Activated naive CD8-positive, alpha-beta T cell treated with anti-CD3 and anti-CD28 coated beads, Interleukin-2, amount 50 U/mL, for 16 hours (primary cell): ENCODE measurements around the gene RBCK1.

Source experiments
- DNase-seq: peaks from one replicate; pipeline ENCODE4 v3.0.0-alpha.2; 2020; ENCODE audit warnings: low read depth, low spot score

The RBCK1 gene

DNA sequence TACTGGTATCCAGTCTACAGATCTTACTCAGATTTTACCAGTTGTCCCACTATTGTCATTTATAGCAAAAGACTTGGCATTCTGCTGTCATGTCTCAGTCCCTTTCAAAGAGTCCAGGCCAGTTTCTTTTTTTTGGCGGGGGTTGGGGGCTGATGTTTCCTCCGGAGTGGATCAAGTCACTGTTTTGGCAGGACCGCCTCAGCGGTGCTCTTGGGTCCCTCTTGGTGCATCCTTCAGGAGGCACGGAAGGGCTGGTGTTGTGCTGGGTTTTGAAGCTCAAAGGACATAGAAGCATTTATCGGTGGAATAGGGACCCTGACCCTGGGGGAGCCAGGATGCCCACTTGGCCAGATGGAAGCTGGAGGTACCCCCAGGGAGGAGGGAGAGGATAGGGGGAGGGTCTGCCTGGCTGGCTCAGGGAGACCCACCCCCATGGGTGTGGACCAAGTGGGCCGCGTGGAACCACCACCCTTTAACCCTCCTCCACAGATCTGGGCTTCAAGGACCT is 10.8 kb downstream of the RBCK1 start:
- no peak for DNase-seq

DNA sequence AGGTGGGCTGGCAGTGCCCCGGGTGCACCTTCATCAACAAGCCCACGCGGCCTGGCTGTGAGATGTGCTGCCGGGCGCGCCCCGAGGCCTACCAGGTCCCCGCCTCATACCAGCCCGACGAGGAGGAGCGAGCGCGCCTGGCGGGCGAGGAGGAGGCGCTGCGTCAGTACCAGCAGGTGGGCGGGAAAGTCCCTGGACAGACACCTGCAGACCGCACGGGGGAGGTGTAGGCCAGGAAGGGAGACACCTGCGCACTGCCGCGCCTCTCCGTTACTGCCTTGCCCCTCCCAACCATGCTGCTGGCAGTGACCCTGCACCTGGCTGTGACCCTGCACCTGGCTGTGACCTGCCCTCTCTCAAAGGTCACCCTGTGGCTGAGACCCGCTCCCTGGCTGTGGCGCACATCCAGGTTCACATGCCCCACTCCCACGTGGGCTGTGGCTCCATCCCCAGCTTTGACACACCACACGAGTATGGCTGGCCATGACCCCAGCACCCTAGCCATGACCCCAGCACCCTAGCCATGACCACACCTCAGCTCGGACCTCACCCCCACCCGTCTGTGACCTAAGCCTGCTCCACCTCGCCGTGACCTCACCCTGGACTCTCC is 11.6 kb downstream of the RBCK1 start:
- DNase-seq, result no peak

DNA sequence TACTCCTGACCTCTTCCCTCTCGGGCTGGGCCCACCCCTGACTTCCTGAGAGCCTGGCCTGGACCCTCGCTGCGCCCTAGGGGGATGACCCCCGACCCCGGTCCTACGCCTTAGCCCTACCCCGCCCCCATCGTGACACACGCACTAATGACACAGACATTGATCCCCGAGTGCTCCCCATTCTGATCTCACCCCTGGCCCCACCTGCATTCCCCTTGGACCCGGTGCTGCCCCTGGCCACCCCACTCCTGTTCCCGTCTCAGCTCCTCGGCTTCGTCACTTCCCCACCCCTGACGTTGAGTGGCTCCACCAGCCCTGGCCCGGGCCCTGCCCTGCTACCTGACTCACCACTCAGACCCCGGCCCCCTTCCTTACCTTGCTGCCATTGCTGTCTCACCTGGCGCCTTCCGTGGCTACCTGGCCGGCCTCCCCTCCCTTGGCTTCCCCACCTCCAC is 12.1 kb downstream of the RBCK1 start:
- DNase-seq, result no peak

DNA sequence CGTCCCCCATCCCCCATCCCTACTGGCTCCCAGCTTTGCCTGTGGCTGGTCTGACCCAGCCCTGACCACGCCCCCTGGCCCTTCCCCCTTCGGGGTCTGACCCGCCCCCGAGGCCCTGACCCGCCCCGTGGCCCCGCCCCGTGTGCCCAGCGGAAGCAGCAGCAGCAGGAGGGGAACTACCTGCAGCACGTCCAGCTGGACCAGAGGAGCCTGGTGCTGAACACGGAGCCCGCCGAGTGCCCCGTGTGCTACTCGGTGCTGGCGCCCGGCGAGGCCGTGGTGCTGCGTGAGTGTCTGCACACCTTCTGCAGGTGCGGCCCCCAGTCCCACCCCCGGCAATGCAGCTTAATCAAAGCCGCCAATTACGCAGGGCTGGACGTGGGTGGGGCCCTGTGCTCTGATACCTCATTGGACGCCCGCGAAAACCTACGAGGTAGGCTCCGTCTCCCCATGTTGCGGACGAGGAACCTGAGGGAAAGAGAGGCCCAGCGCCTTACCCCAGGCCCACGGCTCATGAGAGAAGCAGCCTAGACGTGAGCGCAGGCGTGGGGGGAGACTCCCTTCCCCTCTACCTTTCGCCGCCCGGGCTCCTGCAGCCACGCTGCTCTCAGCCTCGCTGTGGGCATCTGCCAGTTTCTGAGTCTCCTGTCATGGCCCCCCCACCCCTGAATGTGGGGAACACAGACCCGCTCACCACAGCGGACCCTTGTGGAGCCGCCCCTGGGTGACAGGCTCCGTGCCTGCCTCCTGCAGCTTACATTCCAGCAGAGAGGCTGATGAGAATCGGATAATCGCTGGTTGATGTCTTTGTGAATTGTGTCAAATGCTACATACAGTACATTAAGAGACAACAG is 12.8 kb downstream of the RBCK1 start:
- no peak for DNase-seq

DNA sequence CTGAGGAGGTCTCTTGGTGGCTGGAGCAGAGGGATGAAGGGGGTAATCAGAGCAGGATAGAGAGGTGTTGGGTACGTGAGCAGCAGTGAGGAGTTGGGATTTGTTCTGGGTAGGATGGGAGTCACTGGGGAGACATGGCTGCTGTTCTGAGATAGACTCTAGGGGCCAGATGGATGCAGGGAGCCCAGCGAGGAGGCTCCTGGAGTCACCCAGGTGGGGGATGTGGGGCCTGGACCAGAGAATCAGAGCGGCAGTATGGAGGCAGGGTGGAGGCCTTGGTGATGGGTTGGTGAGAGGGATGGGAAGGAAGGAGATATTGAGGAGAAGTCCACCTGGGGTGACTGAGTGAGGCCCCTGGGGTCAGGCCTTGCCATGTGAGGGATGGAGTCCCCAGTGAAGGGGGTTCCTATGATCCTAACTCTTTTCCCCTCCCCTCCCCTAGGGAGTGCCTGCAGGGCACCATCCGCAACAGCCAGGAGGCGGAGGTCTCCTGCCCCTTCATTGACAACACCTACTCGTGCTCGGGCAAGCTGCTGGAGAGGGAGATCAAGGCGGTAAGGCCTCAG is 13.7 kb downstream of the RBCK1 start:
- DNase-seq, result no peak

DNA sequence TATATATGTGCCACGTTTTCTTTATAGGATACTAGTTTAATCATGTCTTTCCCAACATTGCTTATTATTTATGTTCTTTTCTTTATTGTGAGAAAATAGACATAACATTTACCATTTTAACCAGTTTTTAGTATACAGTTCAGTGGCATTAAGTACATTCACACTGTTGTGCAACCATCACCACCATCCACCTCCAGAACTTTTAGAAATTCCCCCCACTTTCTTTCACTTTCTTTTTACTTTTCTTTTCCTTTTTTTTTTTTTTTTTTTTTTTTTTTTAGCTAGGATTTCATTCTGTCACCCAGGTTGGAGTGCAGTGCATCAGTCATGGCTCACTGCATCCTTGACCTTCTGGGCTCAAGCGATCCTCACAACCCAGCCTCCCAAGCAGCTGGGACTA is 18.5 kb downstream of the RBCK1 start:
- DNase-seq, result no peak

DNA sequence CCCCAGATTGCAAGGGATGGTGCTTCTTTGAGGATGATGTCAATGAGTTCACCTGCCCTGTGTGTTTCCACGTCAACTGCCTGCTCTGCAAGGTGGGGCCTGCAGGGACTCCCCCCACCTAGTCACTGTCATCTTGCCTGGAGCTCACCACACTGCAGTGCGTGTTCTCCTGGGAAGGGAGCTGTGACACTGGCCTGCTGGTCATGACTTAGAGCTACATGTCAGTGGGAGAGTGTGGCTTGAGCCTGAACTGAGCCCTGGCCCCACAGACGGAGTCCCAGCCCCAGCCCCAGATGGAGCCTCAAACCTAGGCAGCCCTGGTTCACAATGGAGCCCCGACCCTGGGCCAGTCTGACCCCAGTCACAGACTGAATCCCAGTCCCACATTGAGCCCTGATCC is 19.3 kb downstream of the RBCK1 start:
- no peak for DNase-seq

DNA sequence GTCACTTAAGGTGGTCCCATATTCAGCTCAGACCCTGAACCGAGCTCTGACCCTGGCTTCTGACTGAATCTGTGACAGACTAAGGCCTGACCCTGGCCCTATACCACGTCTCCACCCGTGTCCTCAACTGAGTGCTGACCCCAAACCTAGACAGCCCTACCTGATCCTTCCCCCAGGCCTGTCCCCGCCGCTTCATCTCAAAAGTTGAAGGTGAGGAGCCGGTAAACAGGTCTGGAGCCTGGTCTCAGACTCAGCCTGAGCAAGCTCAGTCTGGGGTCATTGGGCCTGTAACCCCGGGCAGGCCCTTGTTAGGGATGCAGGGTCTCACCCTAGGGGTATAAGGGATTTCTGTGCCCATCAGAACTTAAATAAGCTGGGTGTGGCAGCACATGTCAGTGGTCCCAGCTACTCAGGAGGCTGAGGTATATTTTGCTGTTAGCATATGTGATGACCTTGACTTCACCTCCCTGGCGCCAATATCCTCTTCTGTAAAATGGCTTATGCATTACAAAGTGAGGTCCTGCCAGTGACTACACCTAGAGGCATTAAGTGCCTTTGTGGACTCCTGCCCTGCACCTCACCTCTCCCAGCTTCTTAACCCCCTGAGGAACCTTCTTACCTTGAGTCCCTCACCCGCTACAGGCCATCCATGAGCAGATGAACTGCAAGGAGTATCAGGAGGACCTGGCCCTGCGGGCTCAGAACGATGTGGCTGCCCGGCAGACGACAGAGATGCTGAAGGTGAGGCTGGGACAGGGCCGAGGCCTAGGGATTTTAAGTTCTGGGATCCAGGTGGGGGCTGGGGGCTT is 20.0 kb downstream of the RBCK1 start:
- no peak for DNase-seq

DNA sequence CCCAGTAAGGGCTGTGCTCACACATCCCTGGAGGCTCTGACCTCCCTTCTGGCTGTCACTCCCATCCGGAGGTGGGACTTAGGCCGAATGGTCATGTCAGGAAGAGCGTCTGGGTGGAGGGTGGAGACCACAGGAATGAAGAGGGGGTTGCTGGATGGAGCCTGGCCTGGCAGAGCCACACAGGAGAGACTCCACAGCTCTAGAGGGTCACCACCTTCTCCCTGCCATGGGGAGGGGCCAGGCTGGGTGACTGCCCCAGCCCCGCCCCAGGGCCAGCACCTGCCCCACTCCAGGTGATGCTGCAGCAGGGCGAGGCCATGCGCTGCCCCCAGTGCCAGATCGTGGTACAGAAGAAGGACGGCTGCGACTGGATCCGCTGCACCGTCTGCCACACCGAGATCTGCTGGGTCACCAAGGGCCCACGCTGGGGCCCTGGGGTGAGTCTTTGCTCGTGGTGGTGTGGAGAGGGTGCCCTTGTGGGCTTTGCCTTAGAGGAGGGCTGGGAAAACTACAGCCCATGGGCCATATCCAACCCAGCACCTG is 20.6 kb downstream of the RBCK1 start:
- DNase-seq, result no peak

DNA sequence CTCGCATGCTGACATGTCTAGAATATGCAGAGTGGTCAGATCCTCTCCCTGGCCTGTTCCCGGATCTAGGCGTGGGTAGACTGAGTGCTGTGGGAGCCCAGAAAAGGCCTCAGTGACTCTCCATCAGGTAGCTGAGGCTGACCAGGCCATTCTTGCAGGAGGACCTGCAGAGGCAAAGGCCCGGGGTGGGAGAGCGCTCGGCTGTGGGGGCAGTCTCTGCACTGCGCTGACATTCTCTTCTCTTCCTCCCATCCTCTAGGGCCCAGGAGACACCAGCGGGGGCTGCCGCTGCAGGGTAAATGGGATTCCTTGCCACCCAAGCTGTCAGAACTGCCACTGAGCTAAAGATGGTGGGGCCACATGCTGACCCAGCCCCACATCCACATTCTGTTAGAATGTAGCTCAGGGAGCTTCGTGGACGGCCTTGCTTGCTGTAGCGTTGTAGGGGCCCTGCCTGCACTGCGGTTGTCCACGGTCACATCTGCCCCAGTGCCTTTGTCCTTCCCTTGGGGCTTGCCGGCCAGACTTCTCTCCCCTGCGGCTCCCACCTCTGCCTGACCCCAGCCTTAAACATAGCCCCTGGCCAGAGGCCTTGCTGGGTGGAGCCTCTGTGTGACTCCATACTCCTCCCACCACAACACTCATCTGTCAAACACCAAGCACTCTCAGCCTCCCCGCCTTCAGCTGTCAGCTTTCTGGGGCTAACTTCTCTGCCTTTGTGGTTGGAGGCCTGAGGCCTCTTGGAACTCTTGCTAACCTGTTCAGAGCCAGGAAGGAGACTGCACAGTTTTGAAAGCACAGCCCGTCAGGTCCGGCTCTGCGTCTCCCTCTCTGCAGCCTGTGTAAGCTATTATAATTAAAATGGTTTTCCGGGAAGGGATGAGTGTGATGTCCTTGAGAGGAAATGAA is 22.2 kb downstream of the RBCK1 start:
- no peak for DNase-seq

DNA sequence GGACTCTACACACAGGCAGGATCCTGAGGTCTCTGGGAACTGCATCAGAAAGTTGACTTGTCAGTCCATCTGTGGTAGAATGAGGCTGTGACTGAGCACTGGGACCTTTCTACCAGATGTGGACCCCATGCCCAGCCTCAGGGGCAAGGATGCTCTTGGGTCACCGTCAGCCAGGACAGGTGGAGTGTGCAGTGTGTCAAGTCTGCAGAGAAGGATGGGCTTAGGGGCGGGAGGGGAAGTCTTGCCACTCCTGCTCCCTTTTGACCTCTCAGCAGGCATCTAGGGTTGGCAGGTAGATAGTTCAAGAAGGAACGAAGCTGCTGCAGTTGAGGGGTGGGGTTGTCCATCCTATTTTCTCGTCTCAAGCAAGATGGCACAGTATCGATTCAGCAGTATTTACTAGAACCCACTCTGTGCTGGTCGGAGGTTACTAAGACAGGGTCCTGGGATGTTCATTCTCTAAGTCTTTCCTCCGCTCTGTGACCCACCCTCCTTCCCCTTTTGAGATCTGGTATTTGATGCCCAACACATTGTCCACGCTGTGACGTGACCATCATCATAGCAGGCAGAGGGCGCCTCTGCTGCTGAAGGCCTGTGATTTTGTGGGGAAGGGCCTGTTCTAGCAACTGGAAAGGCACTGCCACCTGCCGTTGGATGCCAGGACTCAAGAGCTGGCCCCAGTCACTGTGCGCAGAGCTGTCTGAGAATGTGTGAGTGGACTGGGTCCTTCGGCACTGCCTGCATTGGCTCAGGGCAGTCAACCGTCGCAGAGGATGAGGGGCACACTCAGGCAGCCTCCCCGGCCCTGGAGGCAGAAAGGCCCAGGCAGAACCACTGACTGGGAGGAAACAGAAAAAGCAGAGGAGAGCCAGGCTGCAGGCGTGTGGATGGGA is 23.2 kb downstream of the RBCK1 start:
- no peak for DNase-seq

DNA sequence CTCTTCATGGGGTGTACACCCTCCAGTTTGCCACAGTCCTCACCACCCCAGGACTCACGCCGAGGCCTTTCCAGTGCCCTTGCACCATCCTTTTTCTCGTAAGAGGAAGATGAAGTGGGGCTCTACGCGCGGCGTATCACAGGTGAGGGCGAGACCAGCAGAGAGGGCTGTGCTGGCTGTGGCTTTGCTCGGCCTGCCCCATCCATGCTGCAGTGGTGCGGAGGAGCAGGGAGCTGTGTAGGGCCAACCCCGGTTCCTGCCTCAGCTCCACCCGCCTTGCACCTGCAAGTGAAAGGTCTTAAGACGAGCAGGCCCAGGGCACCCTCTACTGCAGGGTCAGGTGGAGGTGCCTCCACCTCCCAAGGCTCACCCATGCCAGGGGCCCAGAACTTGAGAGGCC is 24.1 kb downstream of the RBCK1 start:
- no peak for DNase-seq

DNA sequence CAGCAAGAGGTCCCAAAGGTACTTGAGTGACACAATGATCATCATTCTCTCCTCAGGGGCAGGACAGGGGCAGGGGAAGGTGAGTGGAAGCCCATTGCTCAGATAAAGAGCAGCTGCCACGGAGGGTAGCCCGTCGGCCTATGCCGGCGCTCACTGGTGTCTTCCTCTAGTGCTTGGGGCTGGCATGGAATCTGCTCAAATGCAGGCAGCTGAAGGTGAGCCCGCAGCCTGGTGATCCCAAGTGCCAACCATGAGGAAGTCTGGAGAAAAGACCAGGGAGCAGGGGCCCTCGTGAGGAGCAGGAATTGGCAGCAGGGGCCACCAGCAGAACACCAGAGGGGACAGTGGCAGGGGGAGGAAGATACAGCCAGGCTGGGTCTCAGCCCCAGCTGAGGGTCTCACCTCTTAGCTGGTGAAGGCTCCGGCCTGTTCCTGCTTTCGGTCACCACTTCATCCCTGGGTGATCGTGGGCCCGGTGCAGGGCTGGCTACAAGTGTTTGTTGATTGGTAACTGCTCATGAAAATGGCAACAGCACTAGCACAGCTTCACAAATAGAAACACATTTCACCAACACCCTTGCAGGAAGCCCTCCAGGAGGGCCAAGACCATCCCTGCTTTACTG is 24.7 kb downstream of the RBCK1 start:
- DNase-seq, result no peak

DNA sequence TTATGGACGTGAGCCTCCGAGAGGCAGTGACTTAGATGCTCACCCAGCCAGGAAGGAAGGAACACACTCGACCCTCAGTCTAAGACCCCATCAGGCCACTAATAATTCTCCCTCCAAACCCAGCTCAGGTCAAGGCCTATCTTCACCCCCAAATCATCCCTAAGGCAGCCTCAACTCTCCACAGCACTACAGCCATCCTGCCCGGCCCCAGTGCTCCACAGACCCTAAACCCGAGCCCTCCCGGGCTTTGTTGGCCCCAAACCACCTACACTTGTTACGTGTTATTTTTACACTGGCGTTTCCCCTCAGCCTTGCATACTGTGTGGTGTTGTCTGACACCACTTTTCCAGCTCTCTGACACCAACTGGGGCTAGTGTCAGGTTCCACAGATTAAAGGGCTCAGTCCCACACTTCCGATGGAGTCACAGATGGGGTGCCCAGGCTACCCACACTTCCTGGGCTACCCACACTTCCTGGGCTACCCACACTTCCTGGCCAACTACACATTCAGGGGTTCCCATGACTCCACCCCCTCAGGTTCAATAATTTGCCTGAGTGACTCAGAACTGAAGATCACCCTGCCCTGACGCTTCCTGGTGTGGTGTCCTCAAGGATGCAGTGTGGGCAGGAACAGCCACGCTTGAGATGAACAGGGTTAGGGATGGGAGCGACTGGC is 25.3 kb downstream of the RBCK1 start:
- DNase-seq, result peak; percentile 27

DNA sequence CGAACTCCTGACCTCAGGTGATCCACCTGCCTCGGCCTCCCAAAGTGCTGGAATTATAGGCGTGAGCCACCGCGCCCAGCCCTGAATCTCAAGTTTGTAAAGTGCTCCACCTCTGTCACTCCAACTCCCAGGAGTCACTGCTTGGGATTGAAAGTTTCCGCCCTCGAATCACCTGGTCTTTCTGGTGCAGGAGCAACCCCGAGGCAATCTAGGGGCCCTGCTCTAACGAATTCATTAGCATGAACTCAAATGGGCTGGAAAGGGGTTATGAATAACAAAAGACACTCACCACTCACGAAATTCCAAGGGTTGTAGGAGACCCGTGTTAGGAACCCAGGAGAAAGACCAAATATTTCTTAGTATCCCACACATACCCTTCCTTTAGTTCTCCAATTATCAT is 26.1 kb downstream of the RBCK1 start:
- DNase-seq, result no peak

DNA sequence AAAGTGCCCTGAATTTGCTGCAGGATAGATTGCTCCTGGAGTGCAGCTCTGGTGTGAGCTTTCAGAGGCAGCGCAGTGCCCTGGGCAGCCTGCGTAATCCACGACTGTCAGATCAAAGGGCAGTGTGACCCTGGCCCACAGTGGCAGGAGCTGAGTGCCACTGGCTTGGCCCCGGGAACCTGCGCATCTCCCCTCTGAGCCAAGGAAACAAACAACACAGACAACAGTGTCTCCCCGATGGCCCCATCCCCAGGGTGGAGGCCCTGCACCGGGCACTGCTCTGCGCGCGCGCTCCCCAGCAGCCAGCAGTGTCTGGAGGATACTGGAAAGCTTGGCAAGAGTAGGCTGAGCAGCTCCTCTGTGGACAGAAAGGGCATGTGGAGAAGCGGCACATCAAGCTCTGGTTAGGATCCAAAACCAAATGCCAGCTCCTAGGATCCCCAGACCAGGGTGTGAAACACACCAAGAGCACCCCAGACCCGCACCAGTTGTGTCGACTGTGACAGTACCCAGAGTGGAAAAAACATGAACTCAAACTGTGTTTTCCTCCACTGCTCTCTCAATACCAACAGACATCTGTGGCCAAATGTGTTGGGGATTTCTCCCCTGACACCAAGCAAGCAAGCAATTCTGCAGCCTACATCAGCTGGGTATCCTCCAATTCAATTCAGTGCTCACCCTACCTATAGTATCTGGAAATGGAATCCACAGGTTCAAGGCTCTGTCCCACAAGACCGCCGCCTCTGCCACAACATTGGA is 26.7 kb downstream of the RBCK1 start:
- DNase-seq, result no peak

DNA sequence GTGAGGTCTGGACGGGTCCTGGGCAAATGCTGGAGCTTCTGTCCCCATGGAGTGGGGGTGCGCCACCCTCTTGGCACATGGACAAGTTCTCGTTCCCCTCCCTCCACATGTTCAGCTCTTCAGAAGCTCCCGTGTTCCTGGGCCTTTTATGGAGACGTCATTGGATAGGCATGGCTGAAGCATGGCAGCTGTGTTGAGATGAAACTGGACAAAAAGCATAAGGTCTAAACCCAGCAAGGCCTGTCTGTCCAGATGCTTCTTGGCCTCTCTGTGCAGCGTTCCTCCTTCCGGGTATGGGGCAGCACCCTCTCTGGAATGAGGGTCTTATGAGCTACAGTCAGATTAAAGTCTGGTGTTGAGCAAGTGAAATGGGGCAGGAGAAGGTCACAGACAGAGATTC is 27.5 kb downstream of the RBCK1 start:
- DNase-seq, result no peak

DNA sequence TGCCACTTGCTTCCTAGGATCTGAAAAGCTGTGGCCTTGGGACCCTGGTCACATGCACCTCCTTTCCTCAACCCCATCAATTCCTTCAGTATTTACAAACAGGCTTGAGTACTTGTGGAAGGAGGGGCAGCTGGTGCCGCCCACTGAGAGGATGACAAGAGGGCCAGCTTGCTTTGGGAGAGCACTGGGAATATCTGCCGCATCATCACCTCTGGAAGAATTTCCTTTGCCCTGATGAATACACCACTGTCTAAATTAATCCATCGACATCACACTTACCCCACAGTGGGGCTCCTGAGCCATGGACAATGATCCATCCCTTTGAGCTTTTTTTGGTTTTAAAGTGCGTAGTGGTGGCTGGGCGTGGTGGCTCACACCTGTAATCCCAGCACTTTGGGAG is 28.4 kb downstream of the RBCK1 start:
- no peak for DNase-seq
